Right cardiac atrium (tissue), 5 donors: ENCODE results near the gene NOP56. TPM values are rescaled to one million over a fixed set of nuclear protein-coding genes. Genes with fewer than 3 reads are reported as not detected.

Experiments used
- ATAC-seq, 2 donors: fragments of 200-7000 bp; cut with Tn5 transposase; one replicate each; pipeline versions ENCODE4 v1.8.0 to v1.9.1; 2020; ENCODE audit warnings: moderate library complexity in 2 of 2, mild to moderate bottlenecking in 1 of 2
- DNase-seq, 3 donors: peaks; one replicate each; pipeline ENCODE4 v3.0.0-alpha.2; 2020
- H3K27ac ChIP-seq: one replicate; pipeline ENCODE4 v1.5.1; 2013; ENCODE audit warnings: mild to moderate bottlenecking, low read length, control low read depth, moderate library complexity
- H3K27me3 ChIP-seq: one replicate; pipeline ENCODE4 v1.6.1; 2013; ENCODE audit not compliant: control insufficient read depth, insufficient read depth
- H3K4me1 ChIP-seq: one replicate; pipeline ENCODE4 v1.6.1; 2013; ENCODE audit warnings: low read length; ENCODE audit not compliant: control insufficient read depth, insufficient read depth
- H3K4me3 ChIP-seq: one replicate; pipeline ENCODE4 v1.5.1; 2013; ENCODE audit warnings: low read length, control low read depth
- H3K9me3 ChIP-seq: one replicate; pipeline ENCODE4 v1.6.1; 2013; ENCODE audit warnings: low read length; ENCODE audit not compliant: control insufficient read depth
- WGBS: extraction: QIAGEN DNeasy Blood & Tissue Kit; methylation state at CpG from one replicate; pipeline ENCODE4 v1.1.7; 2013; 5-methylcytosine and 5-hydroxymethylcytosine counted together
- intact Hi-C, 4 donors: fragments of 100-400 bp; cut with DNase I; formaldehyde crosslinking; loops; one replicate each; pipeline versions ENCODE4 v1.11.0 to v1.14.0; 2022 to 2023
- microRNA-seq, 2 donors: library from miRNA; unstranded; fragments of <30 nt; microRNA quantifications; one replicate each; pipeline ENCODE4 v1.2.0, GENCODE V29; 2020 to 2021
- polyA plus RNA-seq: library from polyadenylated mRNA; stranded (reverse); fragments of 200-250 nt; gene quantifications from one replicate; pipeline ENCODE4 v1.2.3, GENCODE V29; 2013
- total RNA-seq, 4 donors: library from RNA; stranded (reverse); fragmentation: NEBNext Ultra II Directional; extraction: Animal tissue kit (Norgen Biotek cat#: 25700); gene quantifications; one replicate each; pipeline ENCODE4 v1.2.1, GENCODE V29; 2021
- donor health status: healthy with polysubstance abuse.
- donor health status: DM: no; HTN: yes; CAD: no.
- donor health status: DM: no; HTN: no; CAD: no.
- donor health status: DM: no; HTN: yes; CAD: no; lungs with severe emphysema.
- donor health status: DM: yes; HTN: yes; CAD: no.

Gene NOP56
- total and polyA plus RNA-seq, 5 donors = 40.9 to 69.2 (median 60.2) TPM

- Histone ChIP-seq H3K4me3 (no peak overlapping the region), H3K27me3 (no peaks in the 10 kb centered on the region), H3K27ac (no peak overlapping the region), H3K9me3 (no peaks in the 10 kb centered on the region), H3K4me1 (no peaks in the 10 kb centered on the region)
- DNase-seq (no peak), ATAC-seq (no peak)
- WGBS = 90% methylated on average over 14 of the region's 14 CpGs
- intact Hi-C loops = no loop called here
Observed at GRCh38 chr20:2705931-2706645, 53.7 kb downstream of the NOP56 start.

GRCh38 chr20:2706688-2707352 lies 54.4 kb downstream of the NOP56 start:
- DNase-seq = no peak
- intact Hi-C loops = no loop called here
- Histone ChIP-seq H3K4me3 (no peak overlapping the region), H3K4me1 (no peaks in the 10 kb centered on the region), H3K27ac (no peak overlapping the region), H3K27me3 (no peaks in the 10 kb centered on the region), H3K9me3 (no peaks in the 10 kb centered on the region)
- WGBS = 77% methylated on average over 6 of the region's 6 CpGs
- ATAC-seq = no peak

- no peaks in the 10 kb centered on the region for H3K27me3 ChIP-seq
- intact Hi-C loops = no loop called here
- DNase-seq (no peak), ATAC-seq (no peak)
- no peaks in the 10 kb centered on the region for H3K9me3 ChIP-seq
- 86% methylated on average over 12 of the region's 12 CpGs for WGBS
- H3K27ac ChIP-seq = no peak overlapping the region
- H3K4me3 ChIP-seq = no peak overlapping the region
- no peaks in the 10 kb centered on the region for H3K4me1 ChIP-seq
Observed at GRCh38 chr20:2707353-2708072, 55.1 kb downstream of the NOP56 start.

Small RNAs within 50 kb of the gene (microRNA-seq; reads per million reads assigned to microRNA genes)
- 1.1 to 2.5 reads per million in 2 donors for gene MIR1292

Other genes with a start within 250 kb of the NOP56 start
- gene SNRPB, start 181.8 kb upstream of the NOP56 start, total RNA-seq = 10 to 100 TPM; 44.6 to 63.2 (median 48.2) TPM
- 78.8 TPM for gene SNRPB, start 181.8 kb upstream of the NOP56 start, polyA plus RNA-seq
- gene ZNF343, start 143.7 kb upstream of the NOP56 start, total RNA-seq = 1 to 10 TPM; 4.8 to 9.1 (median 8.1) TPM
- gene ZNF343, start 143.7 kb upstream of the NOP56 start, polyA plus RNA-seq = 4.1 TPM
- gene TMC2, start 116.1 kb upstream of the NOP56 start, total RNA-seq = not detected
- not detected for gene TMC2, start 116.1 kb upstream of the NOP56 start, polyA plus RNA-seq
- 100 to 1,000 TPM; 146 to 166 (median 150) TPM for gene IDH3B, start 11.6 kb downstream of the NOP56 start, total RNA-seq
- 158 TPM for gene IDH3B, start 11.6 kb downstream of the NOP56 start, polyA plus RNA-seq
- gene EBF4, start 40.1 kb downstream of the NOP56 start, total RNA-seq = 10 to 100 TPM in 2 of 4 donors, 1 to 10 TPM in 2; 9.6 to 13.5 (median 10.2) TPM
- 4.8 TPM for gene EBF4, start 40.1 kb downstream of the NOP56 start, polyA plus RNA-seq
- gene CPXM1, start 148.0 kb downstream of the NOP56 start, total RNA-seq = 1 to 10 TPM in 2 of 4 donors, under 1 TPM in 2; 0.53 to 3.0 (median 1.1) TPM
- 1.3 TPM for gene CPXM1, start 148.0 kb downstream of the NOP56 start, polyA plus RNA-seq
- not detected for gene C20orf141, start 162.4 kb downstream of the NOP56 start, total RNA-seq
- not detected for gene C20orf141, start 162.4 kb downstream of the NOP56 start, polyA plus RNA-seq
- not detected for gene TMEM239, start 163.7 kb downstream of the NOP56 start, total RNA-seq
- not detected for gene TMEM239, start 163.7 kb downstream of the NOP56 start, polyA plus RNA-seq
- 10 to 100 TPM; 13.7 to 17.9 (median 17.2) TPM for gene PCED1A, start 188.0 kb downstream of the NOP56 start, total RNA-seq
- 13.9 TPM for gene PCED1A, start 188.0 kb downstream of the NOP56 start, polyA plus RNA-seq
- gene VPS16, start 188.1 kb downstream of the NOP56 start, total RNA-seq = 10 to 100 TPM; 19.1 to 24.2 (median 20.9) TPM
- gene VPS16, start 188.1 kb downstream of the NOP56 start, polyA plus RNA-seq = 16.8 TPM
- gene PTPRA, start 220.8 kb downstream of the NOP56 start, total RNA-seq = 10 to 100 TPM; 32.6 to 37.5 (median 35.7) TPM
- gene PTPRA, start 220.8 kb downstream of the NOP56 start, polyA plus RNA-seq = 11.8 TPM